IPS DF 4.7 (cell line): ENCODE data around the gene PDIA2.
A peak's percentile ranks its signal among the peaks of the same experiment; 100 is the strongest.
"Not testable (repeated sequence)": the region's sequence is repeated elsewhere in the genome, so short reads cannot be mapped to it uniquely, and the experiment has no call there.

Source experiments
- DNase-seq: peaks from one replicate; pipeline ENCODE4 v3.0.0-alpha.2; 2013; ENCODE audit warnings: low spot score; ENCODE audit errors: extremely low read depth

Gene PDIA2

GRCh38 chr16:283033-283805 lies at the start of gene PDIA2:
Gene PDIA2 (plus strand): TSS chr16:283164. CDS start chr16:283170, 6 bp downstream.
- no peak for DNase-seq

- DNase-seq: peak; percentile 51
Observed at GRCh38 chr16:234468-235305, 48.3 kb upstream of the PDIA2 start, which contains the start of gene FAM234A. Gene FAM234A (plus strand): TSS chr16:234821. CDS start chr16:254414, 19,593 bp downstream.

GRCh38 chr16:239948-240277 lies 43.1 kb upstream of the PDIA2 start:
- no peak for DNase-seq

GRCh38 chr16:240559-240958 lies 42.4 kb upstream of the PDIA2 start:
- no peak for DNase-seq

GRCh38 chr16:242281-242680 lies 40.7 kb upstream of the PDIA2 start:
- no peak for DNase-seq

- no peak for DNase-seq
Observed at GRCh38 chr16:243348-243747, 39.6 kb upstream of the PDIA2 start.

- no peak for DNase-seq
Observed at GRCh38 chr16:245105-245504, 37.9 kb upstream of the PDIA2 start.

GRCh38 chr16:247027-247426 lies 35.9 kb upstream of the PDIA2 start:
- DNase-seq: no peak

- DNase-seq: no peak
Observed at GRCh38 chr16:249431-249830, 33.5 kb upstream of the PDIA2 start.

GRCh38 chr16:252366-253337 lies 30.3 kb upstream of the PDIA2 start:
- DNase-seq: no peak

- DNase-seq: no peak
Observed at GRCh38 chr16:253833-254232, 29.1 kb upstream of the PDIA2 start.

GRCh38 chr16:254461-254860 lies 28.5 kb upstream of the PDIA2 start:
- no peak for DNase-seq

- DNase-seq: no peak
Observed at GRCh38 chr16:255183-255582, 27.8 kb upstream of the PDIA2 start.

- not testable (repeated sequence) for DNase-seq
Observed at GRCh38 chr16:258091-258490, 24.9 kb upstream of the PDIA2 start.

GRCh38 chr16:259226-259625 lies 23.7 kb upstream of the PDIA2 start:
- DNase-seq: no peak

GRCh38 chr16:259814-260253 lies 23.1 kb upstream of the PDIA2 start:
- DNase-seq: no peak

- DNase-seq: no peak
Observed at GRCh38 chr16:260326-260725, 22.6 kb upstream of the PDIA2 start.

- DNase-seq: no peak
Observed at GRCh38 chr16:261031-261691, 21.8 kb upstream of the PDIA2 start.

GRCh38 chr16:262121-262745 lies 20.7 kb upstream of the PDIA2 start:
- DNase-seq: no peak

- DNase-seq: no peak
Observed at GRCh38 chr16:263182-263774, 19.7 kb upstream of the PDIA2 start.
